ENCODE results near the gene ZNF407. TPM values are rescaled to one million over a fixed set of nuclear protein-coding genes. Genes with fewer than 3 reads are reported as not detected.
"Not testable (repeated sequence)": the region's sequence is repeated elsewhere in the genome, so short reads cannot be mapped to it uniquely, and the experiment has no call there.

ZNF407 gene
- total RNA-seq, 1 donor from 2014 or later = 23.5 TPM

DNA sequence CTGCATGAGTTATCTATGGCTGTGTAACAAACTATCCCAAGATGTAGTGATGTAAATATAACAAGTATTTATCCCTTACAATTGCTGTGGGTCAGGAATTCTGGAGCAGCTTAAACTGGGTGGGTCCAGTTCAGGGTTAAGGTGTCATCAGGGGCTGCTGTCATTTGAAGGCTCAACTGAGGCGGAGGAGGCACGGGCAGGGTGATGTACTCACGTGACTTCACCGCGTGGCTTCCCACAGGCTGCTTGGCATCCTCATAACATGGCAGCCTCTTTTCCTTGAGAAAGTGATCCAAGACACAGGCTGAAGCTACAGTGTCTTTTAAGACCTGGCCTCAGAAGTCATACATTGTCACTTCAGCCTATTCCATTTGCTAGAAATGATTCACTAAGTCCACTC lies 485.5 kb downstream of the ZNF407 start:
- intact Hi-C loops (cut with micrococcal nuclease) = no loop called here

GRCh38 chr18:75083761-75084160 lies 486.1 kb downstream of the ZNF407 start:
- intact Hi-C loops (cut with micrococcal nuclease) = no loop called here

- intact Hi-C loops (cut with micrococcal nuclease) = not testable (repeated sequence)
Observed at GRCh38 chr18:75085676-75086075, 488.0 kb downstream of the ZNF407 start.

DNA sequence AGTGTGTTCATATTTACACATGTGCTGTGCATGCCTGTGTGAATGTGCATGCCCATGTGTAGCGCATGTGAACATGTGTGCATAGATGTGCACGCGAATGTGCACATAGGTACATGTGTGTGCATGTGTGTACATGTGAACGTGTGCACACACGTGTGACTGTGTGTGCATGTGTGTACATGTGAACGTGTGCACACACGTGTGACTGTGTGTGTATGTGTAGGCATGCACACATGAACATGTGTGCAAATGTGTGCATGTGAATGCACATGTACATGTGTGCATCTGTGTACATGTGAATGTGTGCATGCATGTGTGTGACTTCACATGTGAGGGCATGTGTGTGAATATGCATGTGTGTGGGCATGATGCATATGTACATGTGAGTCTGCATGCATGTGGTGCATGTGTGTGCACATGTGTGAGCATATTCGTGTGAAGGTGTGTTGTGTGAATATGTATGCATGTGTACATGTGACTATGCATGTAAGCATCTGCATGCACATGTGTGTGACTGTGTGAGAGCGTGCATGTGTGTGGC lies 488.9 kb downstream of the ZNF407 start:
- intact Hi-C loops (cut with micrococcal nuclease) = no loop called here

- intact Hi-C loops (cut with micrococcal nuclease) = no loop called here
Observed at GRCh38 chr18:75087119-75088020, 489.7 kb downstream of the ZNF407 start.

DNA sequence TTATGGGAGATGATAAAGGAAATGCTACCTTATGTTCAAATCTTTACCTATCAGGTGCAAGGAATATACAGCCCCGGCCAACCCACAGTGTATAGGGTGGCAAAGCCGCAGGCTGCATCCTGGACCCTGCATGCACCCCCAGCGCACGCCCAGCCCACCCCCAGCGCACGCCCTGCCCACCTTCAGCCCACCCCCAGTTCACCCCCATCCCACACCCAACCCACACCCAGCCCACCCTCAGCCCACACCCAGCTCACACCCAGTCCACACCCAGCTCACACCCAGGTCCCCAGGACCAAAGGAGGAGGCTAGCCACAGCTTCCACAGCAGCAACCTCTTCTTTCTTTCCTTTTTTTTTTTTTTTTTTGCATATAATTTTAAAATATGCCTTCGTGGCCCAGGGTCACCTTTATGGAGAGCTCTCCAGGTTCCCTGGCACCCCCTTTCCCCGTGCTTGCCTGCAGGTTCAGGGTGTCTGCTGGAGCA lies 490.4 kb downstream of the ZNF407 start:
- intact Hi-C loops (cut with micrococcal nuclease) = no loop called here

DNA sequence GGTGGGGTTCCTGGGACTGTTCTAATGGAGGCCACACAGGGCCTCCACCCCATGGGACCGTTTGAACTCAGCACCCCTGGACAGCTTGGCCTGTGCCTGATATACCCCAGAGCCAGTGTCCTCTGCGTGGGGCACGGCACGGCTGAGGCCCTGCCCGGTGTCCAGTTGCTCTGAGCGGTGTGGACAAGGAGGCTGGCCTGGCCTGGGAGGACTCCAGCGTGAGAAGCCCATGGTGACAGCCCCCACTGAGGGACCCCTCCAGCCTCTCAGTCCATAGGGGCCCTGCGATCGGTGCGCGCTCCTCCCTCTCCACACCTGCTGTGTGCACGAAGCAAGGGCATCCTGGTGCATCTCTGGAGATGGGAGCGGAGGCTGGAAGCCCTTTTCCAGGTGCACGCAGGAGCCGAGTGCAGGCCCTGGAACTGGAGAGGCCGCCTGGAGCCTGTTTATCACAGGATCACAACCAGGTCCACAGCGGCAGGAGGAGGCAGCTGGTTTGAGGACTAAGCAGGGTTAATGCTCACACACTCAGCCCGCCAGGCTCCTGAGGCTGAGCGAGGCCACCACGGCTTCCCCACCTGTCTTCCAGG lies 491.0 kb downstream of the ZNF407 start:
- intact Hi-C loops (cut with micrococcal nuclease) = no loop called here

DNA sequence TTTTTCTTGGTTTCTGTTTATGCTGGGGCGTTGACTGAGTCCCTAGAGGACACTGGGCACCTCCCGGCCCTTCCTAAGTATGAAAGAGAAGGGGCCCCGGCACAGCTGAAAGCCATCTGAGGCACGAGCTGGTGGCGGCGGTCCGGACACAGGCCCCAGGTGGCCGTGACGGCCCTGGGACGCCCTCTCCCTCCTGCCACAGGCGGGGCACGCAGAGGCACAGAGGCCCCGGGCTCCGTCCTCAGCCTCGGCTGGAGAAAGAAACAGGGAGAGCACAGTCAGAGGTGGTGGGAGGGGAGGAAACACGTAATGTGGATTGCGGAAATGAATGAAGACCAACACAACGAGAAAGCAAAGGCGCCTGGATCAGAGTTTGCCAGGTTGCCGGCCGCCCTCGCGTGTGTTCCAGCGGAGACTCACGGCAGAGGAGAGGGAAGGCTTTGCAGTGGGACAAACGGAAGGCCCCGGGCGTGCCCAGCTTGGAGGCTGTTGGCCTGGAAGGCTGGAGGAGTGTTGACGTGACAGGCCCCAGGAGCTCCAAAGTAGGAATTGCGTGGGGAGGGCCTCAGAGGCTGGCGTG lies 492.2 kb downstream of the ZNF407 start:
- intact Hi-C loops (cut with micrococcal nuclease) = no loop called here

DNA sequence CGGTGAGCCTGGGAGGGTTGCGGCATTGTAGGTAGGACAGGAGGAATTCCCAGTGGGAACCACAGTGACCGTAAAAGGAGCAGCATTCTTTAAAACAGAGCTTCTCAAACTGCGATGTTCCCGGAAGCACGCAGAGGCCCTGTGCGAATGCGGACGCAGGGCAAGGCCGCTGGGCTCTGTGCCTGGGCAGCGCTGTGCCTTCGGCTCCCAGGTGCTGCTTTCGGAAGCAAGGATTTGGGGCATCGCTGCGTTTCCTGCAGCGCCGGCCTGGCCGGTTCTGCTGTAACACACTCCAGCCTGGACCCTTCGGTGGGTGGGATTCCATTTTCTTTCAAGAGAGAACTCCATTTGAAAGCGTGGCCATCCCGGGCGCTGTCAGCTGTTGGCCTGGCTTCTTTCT lies 492.7 kb downstream of the ZNF407 start:
- intact Hi-C loops (cut with micrococcal nuclease) = no loop called here

- intact Hi-C loops (cut with micrococcal nuclease) = no loop called here
Observed at GRCh38 chr18:75097491-75098225, 500.0 kb downstream of the ZNF407 start.

GRCh38 chr18:75100832-75101630 lies 503.4 kb downstream of the ZNF407 start:
- intact Hi-C loops (cut with micrococcal nuclease) = no loop called here

DNA sequence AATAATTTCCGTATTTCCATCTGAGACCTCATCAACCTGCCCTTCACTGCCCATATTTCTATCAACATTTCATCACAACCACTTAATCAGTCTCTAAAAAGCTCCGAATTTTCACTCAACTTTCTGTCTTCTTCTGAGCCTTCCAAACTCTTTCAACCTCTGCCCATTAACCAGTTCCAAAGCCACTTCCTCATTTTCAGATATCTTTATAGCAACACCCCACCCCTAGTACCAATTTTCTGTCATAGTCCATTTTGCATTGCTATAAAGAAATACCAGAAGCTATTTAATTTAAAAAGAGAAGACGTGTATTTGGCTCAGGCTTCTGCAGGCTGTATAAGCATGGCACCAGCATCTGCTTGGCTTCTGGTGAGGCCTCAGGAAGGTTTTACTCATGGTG lies 504.2 kb downstream of the ZNF407 start:
- intact Hi-C loops (cut with micrococcal nuclease) = no loop called here

GRCh38 chr18:75104029-75104428 lies 506.4 kb downstream of the ZNF407 start:
- intact Hi-C loops (cut with micrococcal nuclease) = not testable (repeated sequence)

GRCh38 chr18:75104483-75104882 lies 506.8 kb downstream of the ZNF407 start:
- intact Hi-C loops (cut with micrococcal nuclease) = no loop called here

GRCh38 chr18:75105551-75106254 lies 508.0 kb downstream of the ZNF407 start:
- intact Hi-C loops (cut with micrococcal nuclease) = no loop called here

DNA sequence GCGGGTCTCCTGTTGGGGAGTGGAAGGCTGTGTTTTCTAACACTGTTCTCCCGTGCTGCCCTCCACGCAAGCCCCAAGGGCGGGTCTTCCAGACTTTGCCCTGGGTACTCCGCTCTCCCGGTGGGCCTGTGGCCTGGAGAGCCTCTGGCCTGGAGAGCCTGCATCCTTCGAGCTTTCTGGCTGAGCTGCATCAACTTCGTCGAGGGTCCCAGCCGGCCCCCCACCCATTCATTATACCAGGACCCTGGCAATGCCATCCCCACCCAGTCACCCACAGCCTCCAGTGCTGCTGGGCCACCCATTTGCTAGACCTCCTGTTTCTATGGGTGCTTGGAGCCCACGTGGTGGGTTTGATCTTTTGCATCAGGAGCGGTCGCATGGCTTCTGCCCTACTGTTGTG lies 509.1 kb downstream of the ZNF407 start:
- intact Hi-C loops (cut with micrococcal nuclease) = no loop called here

DNA sequence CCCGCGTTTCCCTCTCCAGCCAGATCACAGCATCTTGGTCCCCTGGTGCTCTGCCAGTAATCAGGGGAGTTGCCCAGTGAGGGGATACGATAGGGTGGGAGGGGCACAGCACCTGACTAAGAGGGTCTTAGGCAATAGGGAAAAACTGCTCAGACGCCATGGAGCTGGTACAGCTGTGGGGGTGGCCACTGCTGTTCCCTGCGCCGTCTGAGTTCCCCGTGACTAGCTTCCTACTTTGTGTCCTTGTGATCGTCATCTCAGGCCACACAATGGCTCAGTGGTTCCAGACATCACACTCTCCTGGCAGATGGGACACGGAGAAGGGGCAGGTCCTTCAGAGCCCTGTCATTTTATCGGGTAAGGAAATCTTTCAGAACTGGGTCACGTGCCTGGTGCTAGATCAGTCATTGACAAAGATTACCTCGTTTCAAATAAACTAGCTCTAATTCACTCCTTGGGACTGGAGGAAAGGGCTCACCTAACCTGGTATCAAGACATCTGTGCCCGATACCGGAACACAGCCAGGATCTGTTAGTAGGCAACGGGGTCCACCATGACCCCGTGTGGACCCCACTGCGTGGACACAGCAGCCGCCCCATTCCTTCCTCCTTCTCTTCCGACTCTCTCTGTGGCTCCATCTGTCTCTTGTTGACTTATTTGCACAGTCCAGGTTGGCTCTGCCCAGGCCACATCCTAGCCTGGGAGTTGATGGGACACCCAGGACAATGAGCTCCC lies 509.7 kb downstream of the ZNF407 start:
- intact Hi-C loops (cut with micrococcal nuclease) = no loop called here

- intact Hi-C loops (cut with micrococcal nuclease) = no loop called here
Observed at GRCh38 chr18:75107931-75108276, 510.2 kb downstream of the ZNF407 start.

- intact Hi-C loops (cut with micrococcal nuclease) = no loop called here
Observed at GRCh38 chr18:75108579-75109318, 511.1 kb downstream of the ZNF407 start.

All from T-helper 1 cell treated with Interleukin-12 subunit alpha and Interleukin-12 subunit beta and Interleukin-4 antibody, amounts not matched to agents 30 ng/mL and 1 ng/mL, for 36 hours (primary cell).